IPS-18c (cell line): ENCODE measurements around the gene ENDOU.

Source experiments
- H3K4me3 ChIP-seq: 2 replicates; pipeline ENCODE4 v1.7.0; 2013; ENCODE audit warnings: low read depth, mild to moderate bottlenecking, low read length, moderate library complexity; ENCODE audit not compliant: insufficient read depth
- H3K9me3 ChIP-seq: one replicate; pipeline ENCODE4 v1.6.1; 2013; ENCODE audit warnings: mild to moderate bottlenecking, low read length, moderate library complexity; ENCODE audit not compliant: control insufficient read depth, insufficient read depth

The ENDOU gene

DNA sequence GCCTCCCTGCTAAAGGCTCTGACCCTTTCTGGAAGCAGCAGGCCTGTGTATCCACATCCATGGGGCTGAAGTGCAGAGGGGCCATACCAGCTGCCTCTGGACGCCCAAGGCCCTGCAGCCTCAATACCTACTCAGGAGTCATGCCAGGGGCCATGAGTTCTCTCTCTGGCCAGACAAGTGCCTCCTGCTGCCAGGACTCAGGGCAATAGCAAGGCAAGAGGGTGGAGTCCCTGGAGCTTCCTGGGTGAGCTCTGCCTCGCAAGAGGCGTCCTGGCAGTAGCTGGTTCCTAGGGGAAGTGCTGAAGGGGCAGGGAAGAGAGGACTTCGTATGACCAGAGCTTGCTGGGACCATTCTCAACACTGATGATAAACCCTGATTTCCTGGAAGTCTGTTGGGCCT is 10.9 kb upstream of the ENDOU start:
- no peak overlapping the region for H3K4me3 ChIP-seq
- no peaks in the 10 kb centered on the region for H3K9me3 ChIP-seq

DNA sequence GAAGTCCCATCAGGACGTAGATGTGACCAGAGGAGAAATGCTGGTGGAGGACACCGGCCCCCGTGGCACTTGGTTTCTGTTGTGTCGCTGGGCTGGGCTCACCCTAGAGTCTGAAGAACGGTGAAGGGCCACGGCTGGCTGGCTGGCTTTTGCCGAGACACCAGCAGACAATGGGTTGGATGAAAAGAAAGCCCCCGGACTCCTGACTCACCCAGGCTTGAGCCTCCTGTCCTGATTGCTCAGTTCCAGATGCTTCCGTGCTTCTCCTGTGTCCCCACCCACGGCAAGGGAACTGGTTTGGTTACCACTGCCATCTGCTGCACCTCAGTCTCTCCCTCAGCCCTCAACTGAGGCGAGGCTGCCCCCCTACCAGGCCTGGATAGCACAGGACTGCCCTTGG is 10.4 kb upstream of the ENDOU start:
- Histone ChIP-seq H3K9me3 (no peaks in the 10 kb centered on the region), H3K4me3 (no peak overlapping the region)

- Histone ChIP-seq H3K9me3 (no peaks in the 10 kb centered on the region), H3K4me3 (no peak overlapping the region)
These were observed 9.6 kb upstream of the ENDOU start for GRCh38 chr12:47734725-47735480.

GRCh38 chr12:47733142-47733541 is 7.9 kb upstream of the ENDOU start:
- Histone ChIP-seq H3K4me3 (no peak overlapping the region), H3K9me3 (no peaks in the 10 kb centered on the region)

DNA sequence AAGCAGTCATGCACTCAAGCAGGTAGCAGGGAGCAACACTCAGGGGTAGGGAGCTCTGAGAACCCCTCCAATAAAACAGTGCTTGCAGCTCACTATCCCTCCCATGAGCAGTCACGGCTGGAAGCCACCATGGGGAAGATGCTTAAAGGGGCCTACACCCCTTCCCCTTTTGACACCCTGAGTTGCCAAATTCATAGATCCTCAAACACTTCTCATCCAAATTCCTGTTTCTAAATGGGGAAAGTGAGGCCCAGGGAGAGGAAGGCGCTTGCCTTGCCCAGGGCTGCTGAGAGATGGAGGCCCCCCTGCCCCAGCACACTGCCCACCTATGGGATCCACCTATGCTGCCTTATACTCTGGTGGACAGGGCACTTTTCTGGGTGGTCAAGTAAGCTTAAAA is 7.2 kb upstream of the ENDOU start:
- Histone ChIP-seq H3K9me3 (no peaks in the 10 kb centered on the region), H3K4me3 (no peak overlapping the region)

GRCh38 chr12:47731723-47732122 is 6.4 kb upstream of the ENDOU start:
- Histone ChIP-seq H3K9me3 (no peaks in the 10 kb centered on the region), H3K4me3 (no peak overlapping the region)

DNA sequence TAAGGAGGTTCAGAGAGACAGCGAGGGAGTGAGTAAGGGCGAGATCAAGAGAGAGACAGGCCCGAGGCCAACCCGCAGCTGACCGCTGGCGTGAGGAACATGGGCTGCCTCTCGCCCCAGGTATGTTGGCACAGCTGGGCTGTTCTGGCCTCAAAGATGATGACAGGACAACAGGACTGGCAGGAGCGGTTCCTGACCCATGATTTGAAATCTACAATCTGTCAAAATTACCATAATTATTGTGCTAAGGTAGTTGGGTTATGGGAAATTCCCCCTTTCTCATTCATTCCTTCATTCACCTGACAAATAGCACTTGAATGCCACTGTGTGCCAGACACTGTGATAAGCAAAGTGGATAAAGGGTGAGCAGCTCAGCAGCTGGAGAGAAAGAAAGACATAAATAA is 5.1 kb upstream of the ENDOU start:
- no peak overlapping the region for H3K4me3 ChIP-seq
- H3K9me3 ChIP-seq = no peaks in the 10 kb centered on the region

- H3K4me3 ChIP-seq = no peak overlapping the region
- H3K9me3 ChIP-seq = no peaks in the 10 kb centered on the region
These were observed 3.9 kb upstream of the ENDOU start for GRCh38 chr12:47729233-47729632.

- H3K9me3 ChIP-seq = no peaks in the 10 kb centered on the region
- no peak overlapping the region for H3K4me3 ChIP-seq
These were observed 603 bp upstream of the ENDOU start for GRCh38 chr12:47725893-47726292.

DNA sequence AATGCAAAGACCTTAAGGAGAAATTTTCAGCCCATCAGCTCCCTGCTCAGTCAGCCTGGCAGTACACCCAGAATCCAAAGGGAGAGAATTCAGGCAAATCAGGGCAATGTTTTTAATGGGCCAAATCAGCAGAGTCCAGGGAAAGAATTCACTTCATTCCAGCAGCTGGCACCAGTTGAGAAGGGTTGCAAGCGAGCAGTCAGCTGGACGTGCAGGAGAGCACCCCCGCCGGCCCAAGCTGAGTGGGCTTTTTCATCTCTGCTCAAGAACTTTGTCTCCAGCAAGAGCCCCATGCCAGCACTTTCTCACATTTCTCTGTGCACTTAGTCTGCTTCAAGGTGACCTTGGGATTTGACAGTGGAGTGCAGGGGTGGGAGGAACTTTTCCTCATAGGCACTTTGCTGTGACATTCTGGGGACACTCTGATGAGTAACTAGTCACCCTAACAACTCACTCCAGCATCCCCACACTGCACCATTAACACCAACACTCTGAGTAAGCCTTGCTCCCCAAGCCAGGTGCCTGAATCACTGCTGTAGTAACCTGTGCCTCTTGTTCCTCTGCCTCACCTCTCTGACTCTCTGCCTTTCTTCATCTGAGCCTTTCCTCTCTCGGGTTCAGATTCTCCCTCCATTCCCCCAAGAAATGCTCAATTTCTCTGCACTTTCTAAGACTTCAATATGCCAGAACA is 2.2 kb downstream of the ENDOU start:
- no peaks in the 10 kb centered on the region for H3K9me3 ChIP-seq

GRCh38 chr12:47722136-47722834 is 3.0 kb downstream of the ENDOU start:
- no peaks in the 10 kb centered on the region for H3K9me3 ChIP-seq

More for the DNA sequence above, 2.2 kb downstream of the ENDOU start:
- no peak overlapping the region for H3K4me3 ChIP-seq

DNA sequence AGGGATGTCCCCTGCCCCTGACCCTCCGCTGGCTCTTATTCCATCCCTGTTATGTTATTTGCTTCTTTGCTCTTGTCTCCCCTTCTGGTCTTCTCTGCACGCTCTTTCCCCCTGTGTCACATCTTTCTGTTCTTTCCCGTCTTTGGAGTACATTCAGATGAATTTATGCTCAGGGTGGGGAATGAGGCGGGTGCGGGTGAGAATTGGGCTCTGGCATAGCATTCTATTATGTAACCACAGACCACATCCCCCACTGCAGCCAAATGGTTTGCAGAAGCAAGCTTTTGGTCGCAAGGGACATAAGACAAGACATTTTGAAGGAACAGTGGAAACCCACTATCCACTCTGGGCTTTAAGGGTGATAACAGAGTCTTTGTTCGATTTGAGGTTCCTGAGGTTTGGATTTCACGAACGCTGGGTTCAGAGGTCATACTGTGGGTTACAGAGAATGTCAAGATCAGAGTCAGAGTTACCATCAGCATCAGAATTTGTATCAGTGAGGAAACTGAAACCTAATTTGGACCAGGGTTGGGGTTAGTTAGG is 3.8 kb downstream of the ENDOU start:
- no peak overlapping the region for H3K4me3 ChIP-seq
- no peaks in the 10 kb centered on the region for H3K9me3 ChIP-seq

More at GRCh38 chr12:47722136-47722834, 3.0 kb downstream of the ENDOU start:
- no peak overlapping the region for H3K4me3 ChIP-seq

DNA sequence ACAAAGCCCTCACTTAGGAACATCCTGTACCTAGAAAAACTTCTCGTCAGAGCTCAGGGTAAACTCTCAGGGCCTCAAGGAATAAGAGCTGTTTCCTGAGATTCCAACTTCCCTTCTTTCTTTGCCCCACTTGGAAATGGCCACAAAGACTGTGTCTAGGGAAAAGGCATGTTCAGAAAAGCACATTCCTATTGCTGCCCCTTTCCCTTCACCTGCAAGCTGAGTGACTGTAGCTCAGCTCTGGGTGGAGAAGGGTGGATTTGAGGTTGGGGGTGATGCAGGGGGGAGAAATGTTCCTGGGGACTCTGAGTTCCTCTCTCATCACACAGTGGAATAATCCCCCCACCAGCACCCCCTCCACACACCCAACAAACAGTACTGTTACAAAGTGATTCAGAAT is 6.8 kb downstream of the ENDOU start:
- Histone ChIP-seq H3K9me3 (no peaks in the 10 kb centered on the region), H3K4me3 (no peak overlapping the region)

GRCh38 chr12:47717443-47718193 is 7.7 kb downstream of the ENDOU start:
- Histone ChIP-seq H3K4me3 (no peak overlapping the region), H3K9me3 (no peaks in the 10 kb centered on the region)

GRCh38 chr12:47717046-47717442 is 8.2 kb downstream of the ENDOU start:
- Histone ChIP-seq H3K4me3 (no peak overlapping the region), H3K9me3 (no peaks in the 10 kb centered on the region)

DNA sequence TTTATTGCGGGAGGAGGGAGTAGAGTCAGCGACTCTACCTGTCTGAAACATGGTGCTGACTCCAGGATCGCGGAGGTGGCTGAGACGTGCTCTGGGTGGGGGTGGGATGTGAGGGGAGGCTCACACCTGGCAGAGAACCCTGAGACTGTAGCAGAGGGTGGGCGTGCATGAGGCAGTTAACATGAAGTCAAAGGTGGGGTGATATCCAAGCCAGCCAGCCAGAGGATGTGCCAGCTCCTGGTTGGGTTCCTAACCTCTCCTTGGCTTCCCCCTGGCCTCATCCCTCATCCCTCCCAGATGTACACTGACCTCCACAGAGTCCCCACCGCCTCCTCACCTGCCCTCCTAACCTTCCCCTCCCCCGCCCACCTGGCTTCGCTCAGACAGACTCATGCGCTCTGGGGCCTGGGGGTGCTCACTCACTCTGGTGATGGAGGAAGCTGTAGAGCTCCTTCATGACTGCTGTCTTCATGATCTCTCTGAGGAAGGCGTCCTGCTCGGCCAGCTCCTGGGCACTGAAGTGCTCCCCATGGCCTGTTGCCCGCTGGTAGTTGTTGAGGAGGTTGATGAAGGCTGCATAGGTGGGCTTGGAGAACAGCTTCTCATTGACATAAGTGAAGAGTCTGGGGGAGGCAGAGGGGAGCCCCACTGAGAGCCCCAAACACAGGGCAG is 9.3 kb downstream of the ENDOU start:
- Histone ChIP-seq H3K4me3 (no peak overlapping the region), H3K9me3 (no peaks in the 10 kb centered on the region)

- no peak overlapping the region for H3K4me3 ChIP-seq
- no peaks in the 10 kb centered on the region for H3K9me3 ChIP-seq
These were observed 9.9 kb downstream of the ENDOU start for GRCh38 chr12:47715393-47715876.
